ENCODE results near the gene ZAR1. TPM values are rescaled to one million over a fixed set of nuclear protein-coding genes. Genes with fewer than 3 reads are reported as not detected.

Gene ZAR1
- total and polyA plus RNA-seq, 2 donors = not detected

Other genes starting within 250 kb of the ZAR1 start
- 2.6 TPM for gene TEC, start 220.4 kb upstream of the ZAR1 start, total RNA-seq
- 0.67 TPM for gene TEC, start 220.4 kb upstream of the ZAR1 start, polyA plus RNA-seq
- gene SLAIN2, start 148.7 kb upstream of the ZAR1 start, total RNA-seq = 73.9 TPM
- 90.7 TPM for gene SLAIN2, start 148.7 kb upstream of the ZAR1 start, polyA plus RNA-seq
- gene SLC10A4, start 6.9 kb upstream of the ZAR1 start, total RNA-seq = 3.2 TPM
- 1.2 TPM for gene SLC10A4, start 6.9 kb upstream of the ZAR1 start, polyA plus RNA-seq